Measurements from ENCODE around the gene GOLGA7B. TPM values are rescaled to one million over a fixed set of nuclear protein-coding genes. Genes with fewer than 3 reads are reported as not detected.

Gene GOLGA7B
- total and polyA plus RNA-seq, 2 of the 4 experiments (the other 2 are of a cell fraction) = not detected

- Histone ChIP-seq H2AK9ac (replicated peaks; ENCODE audit: low read depth, low read length, poor library complexity) (no peak overlapping the region), H4K20me1 (ENCODE audit: insufficient read depth, low read length) (no peaks in the 10 kb centered on the region), H3K36me3 (ENCODE audit: control insufficient read depth, insufficient read depth, low read length) (no peaks in the 10 kb centered on the region), H3K56ac (ENCODE audit: extremely low read depth, insufficient read depth, low read length) (no peak overlapping the region), H3K27me3 (ENCODE audit: control insufficient read depth, insufficient read depth, low read length) (no peaks in the 10 kb centered on the region; the same call in 1 of the 2 replicates), H2AK5ac (ENCODE audit: low read depth, low read length) (no peak overlapping the region), H3K23ac (ENCODE audit: low read depth, low read length) (no peak overlapping the region), H3K4me2 (ENCODE audit: low read depth, low read length) (no peak overlapping the region), H2BK15ac (ENCODE audit: low read depth, low read length) (no peak overlapping the region), H3K18ac (ENCODE audit: low read depth, low read length) (no peak overlapping the region), H3K79me1 (ENCODE audit: low read depth in 1 of 2, low read length in 2 of 2) (no peaks in the 10 kb centered on the region), H3K14ac (replicated peaks; ENCODE audit: low read depth, low read length) (no peak overlapping the region), H4K5ac (ENCODE audit: low read depth, low read length) (no peak overlapping the region), H3K4me3 (ENCODE audit: insufficient read depth, low read depth, low read length) (no peak overlapping the region), H3K9me3 (ENCODE audit: control insufficient read depth, insufficient read depth, low read length) (no peaks in the 10 kb centered on the region), H2BK5ac (ENCODE audit: low read depth, low read length, poor library complexity, severe bottlenecking) (no peak overlapping the region), H2AFZ (replicated peaks; ENCODE audit: low read length, poor library complexity) (no peak overlapping the region), H2BK20ac (ENCODE audit: low read depth, low read length) (no peak overlapping the region), H3K4me1 (ENCODE audit: control insufficient read depth, insufficient read depth, low read length) (peaks cover 1% of the 10 kb centered on the region; the same call in 1 of the 2 replicates), H3K9me1 (ENCODE audit: insufficient read depth, low read length) (no peaks in the 10 kb centered on the region), H3K27ac (ENCODE audit: insufficient read depth, low read length) (no peak overlapping the region), H3K9ac (ENCODE audit: low read depth, low read length) (no peak overlapping the region), H4K8ac (ENCODE audit: low read depth in 2 of 2, low read length in 2 of 2) (no peak overlapping the region), H2BK120ac (ENCODE audit: low read depth, low read length) (no peak overlapping the region), H3K4ac (ENCODE audit: low read depth, low read length) (no peak overlapping the region), H4K91ac (ENCODE audit: insufficient read depth, low read depth, low read length) (no peak overlapping the region)
- ChIA-PET POLR2A (ENCODE audit: unreplicated experiment) (no interaction called here), CTCF (no interaction called here)
- dilution Hi-C loops (cut with HindIII; ENCODE audit: low sequenced_read_pairs, unreplicated experiment) (no loop called here), in situ Hi-C loops (cut with MboI; ENCODE audit: low sequenced_read_pairs) (no loop called here), intact Hi-C loops (cut with micrococcal nuclease) (no loop called here)
- 80% methylated on average over 4 of the region's 6 CpGs; no CpG with 5 or more reads in 1 of the 2 experiments for WGBS, 2 experiments (ENCODE audit: extremely low coverage in 2 of 2, insufficient read length in 1 of 2)
- ATAC-seq (ENCODE audit: low read depth) (no peak), DNase-seq (no peak)
- no TSS peak for BruUV-seq (replicated peaks)
- TF ChIP-seq RCOR1 (IDR thresholded peaks at IDR 0.05; ENCODE audit: insufficient replicate concordance, low read length) (no peak), RFX5 (IDR thresholded peaks at IDR 0.05; ENCODE audit: low read depth, low read length) (no peak), ELK1 (IDR thresholded peaks at IDR 0.05; ENCODE audit: borderline replicate concordance, low read depth, low read length) (no peak), FOS (IDR thresholded peaks at IDR 0.05; ENCODE audit: low read depth, low read length) (no peak), SMC3 (IDR thresholded peaks at IDR 0.05; ENCODE audit: low read depth, low read length) (no peak), MAFK (IDR thresholded peaks at IDR 0.05; ENCODE audit: low read depth, low read length) (no peak), MAZ (IDR thresholded peaks at IDR 0.05; ENCODE audit: borderline replicate concordance, low read depth, low read length) (no peak), BHLHE40 (IDR thresholded peaks at IDR 0.05; ENCODE audit: low read depth, low read length) (no peak), CEBPB (IDR thresholded peaks at IDR 0.05; ENCODE audit: low read depth, low read length) (no peak), NFE2L2 (IDR thresholded peaks at IDR 0.05; ENCODE audit: low read depth, low read length) (no peak), POLR2A (IDR thresholded peaks at IDR 0.05; ENCODE audit: low read depth, low read length) (no peak), CHD1 (IDR thresholded peaks at IDR 0.05; ENCODE audit: low read depth, low read length) (no peak), USF2 (IDR thresholded peaks at IDR 0.05; ENCODE audit: low read depth, low read length) (no peak), CTCF (conservative IDR thresholded peaks at IDR 0.05; ENCODE audit: low read depth, low read length) (no peak), MXI1 (IDR thresholded peaks at IDR 0.05; ENCODE audit: borderline replicate concordance, low read depth, low read length) (no peak), RAD21 (IDR thresholded peaks at IDR 0.05; ENCODE audit: low read length) (no peak)
These were observed 37.8 kb downstream of the GOLGA7B start for GRCh38 chr10:97887399-97887798.
